ENCODE results near the gene CCDC90B.
"Not testable (repeated sequence)": the region's sequence is repeated elsewhere in the genome, so short reads cannot be mapped to it uniquely, and the experiment has no call there.

Gene CCDC90B

DNA sequence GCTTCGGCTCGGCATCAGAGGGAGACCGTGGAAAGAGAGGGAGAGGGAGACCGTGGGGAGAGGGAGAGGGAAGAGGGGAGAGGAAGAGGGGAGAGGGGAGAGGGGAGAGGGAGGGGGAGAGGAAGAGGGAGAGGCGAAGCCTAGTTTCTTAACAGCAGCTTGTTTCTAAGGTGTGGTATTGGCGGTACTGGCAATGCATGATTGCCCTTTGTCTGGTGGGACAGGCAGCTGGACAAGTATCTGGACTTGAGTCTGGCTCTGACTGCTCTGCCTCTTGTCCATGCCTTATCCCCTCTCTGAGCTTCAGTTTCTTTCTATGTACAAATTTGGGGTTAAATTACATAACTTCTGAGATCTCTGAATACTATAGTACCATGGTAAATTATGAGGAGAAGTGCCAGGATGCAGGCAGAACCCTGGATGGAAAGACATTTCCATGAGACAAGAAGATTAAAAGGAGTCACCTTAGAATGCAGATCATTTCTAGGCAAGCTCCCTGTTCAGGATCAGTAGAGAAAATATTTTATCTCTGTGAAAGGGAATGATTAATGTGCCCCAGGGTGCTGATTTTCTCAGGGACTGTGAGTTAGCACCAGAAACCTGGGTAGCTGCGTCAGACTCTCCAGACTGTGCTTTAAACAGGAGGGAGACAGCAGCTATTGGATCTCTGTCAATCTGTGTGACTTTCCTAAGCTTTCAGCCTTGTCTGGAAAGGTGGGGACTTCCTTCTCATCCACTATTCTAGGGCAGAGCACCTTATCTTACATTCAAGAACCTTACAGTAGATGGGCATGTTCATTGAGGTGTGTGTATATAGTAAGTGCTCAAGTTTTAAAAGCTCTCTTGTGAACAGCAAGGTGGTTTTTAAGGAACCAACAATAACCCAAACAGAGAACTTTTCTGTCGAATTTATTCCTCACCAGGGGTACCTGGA is 31.9 kb upstream of the CCDC90B start:
- DNase-seq (ENCODE audit: low read depth), result no peak
- TF ChIP-seq, protein P1, sequence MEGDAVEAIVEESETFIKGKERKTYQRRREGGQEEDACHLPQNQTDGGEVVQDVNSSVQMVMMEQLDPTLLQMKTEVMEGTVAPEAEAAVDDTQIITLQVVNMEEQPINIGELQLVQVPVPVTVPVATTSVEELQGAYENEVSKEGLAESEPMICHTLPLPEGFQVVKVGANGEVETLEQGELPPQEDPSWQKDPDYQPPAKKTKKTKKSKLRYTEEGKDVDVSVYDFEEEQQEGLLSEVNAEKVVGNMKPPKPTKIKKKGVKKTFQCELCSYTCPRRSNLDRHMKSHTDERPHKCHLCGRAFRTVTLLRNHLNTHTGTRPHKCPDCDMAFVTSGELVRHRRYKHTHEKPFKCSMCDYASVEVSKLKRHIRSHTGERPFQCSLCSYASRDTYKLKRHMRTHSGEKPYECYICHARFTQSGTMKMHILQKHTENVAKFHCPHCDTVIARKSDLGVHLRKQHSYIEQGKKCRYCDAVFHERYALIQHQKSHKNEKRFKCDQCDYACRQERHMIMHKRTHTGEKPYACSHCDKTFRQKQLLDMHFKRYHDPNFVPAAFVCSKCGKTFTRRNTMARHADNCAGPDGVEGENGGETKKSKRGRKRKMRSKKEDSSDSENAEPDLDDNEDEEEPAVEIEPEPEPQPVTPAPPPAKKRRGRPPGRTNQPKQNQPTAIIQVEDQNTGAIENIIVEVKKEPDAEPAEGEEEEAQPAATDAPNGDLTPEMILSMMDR (conservative IDR thresholded peaks at IDR 0.05; ENCODE audit: low read depth, low read length), result no peak
- no peak overlapping the region for H3K4me3 ChIP-seq (ENCODE audit: low read depth, low read length)

DNA sequence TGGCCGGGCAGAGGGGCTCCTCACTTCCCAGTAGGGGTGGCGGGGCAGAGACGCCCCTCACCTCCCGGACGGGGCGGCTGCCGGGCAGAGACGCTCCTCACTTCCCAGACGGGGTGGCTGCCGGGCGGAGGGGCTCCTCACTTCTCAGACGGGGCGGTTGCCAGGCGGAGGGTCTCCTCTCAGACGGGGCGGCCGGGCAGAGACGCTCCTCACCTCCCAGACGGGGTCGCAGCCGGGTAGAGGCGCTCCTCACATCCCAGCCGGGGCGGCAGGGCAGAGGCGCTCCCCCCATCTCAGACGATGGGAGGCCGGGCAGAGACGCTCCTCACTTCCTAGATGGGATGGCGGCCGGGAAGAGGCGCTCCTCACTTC is 30.7 kb upstream of the CCDC90B start:
- not testable (repeated sequence) for H3K4me3 ChIP-seq (ENCODE audit: low read depth, low read length); DNase-seq (ENCODE audit: low read depth)

DNA sequence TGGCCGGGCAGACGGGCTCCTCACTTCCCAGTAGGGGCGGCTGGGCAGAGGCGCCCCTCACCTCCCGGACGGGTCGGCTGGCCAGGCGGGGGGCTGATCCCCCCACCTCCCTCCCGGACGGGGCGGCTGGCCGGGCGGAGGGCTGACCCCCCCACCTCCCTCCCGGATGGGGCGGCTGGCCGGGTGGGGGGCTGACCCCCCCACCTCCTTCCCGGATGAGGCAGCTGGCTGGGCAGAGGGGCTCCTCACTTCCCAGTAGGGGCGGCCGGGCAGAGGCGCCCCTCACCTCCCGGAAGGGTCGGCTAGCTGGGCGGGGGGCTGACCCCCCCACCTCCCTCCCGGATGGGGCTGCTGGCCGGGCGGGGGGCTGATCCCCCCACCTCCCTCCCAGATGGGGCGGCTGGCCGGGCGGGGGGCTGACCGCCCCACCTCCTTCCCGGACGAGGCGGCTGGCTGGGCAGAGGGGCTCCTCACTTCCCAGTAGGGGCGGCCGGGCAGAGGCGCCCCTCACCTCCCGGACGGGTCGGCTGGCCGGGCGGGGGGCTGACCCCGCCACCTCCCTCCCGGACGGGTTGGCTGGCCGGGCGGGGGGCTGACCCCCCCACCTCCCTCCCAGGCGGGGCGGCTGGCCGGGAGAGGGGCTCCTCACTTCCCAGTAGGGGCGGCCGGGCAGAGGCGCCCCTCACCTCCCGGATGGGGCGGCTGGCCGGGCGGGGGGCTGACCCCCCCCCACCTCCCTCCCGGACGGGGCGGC is 30.2 kb upstream of the CCDC90B start:
- H3K4me3 ChIP-seq (ENCODE audit: low read depth, low read length); DNase-seq (ENCODE audit: low read depth): not testable (repeated sequence)

DNA sequence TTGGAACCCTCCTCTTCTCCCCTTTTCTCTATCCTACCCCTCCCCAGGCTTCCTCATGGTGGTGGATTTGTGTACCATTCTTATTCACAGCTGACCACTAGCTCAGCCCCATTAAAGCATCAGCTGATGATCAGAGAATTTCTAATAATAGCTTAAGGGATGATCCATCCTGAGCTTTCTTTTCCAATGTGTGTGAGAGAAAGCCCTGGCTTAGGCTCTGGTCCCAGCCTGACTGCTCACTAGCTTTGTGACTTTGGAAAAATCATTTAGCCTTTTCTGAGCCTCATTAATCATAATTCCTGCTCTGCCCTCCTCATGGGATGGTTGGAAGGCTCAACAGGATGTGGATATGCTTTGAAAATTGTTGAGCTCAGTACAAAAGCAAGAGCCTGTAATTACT is 26.3 kb upstream of the CCDC90B start:
- no peak for DNase-seq (ENCODE audit: low read depth)
- TF ChIP-seq, protein P1 (conservative IDR thresholded peaks at IDR 0.05; ENCODE audit: low read depth, low read length), result no peak

DNA sequence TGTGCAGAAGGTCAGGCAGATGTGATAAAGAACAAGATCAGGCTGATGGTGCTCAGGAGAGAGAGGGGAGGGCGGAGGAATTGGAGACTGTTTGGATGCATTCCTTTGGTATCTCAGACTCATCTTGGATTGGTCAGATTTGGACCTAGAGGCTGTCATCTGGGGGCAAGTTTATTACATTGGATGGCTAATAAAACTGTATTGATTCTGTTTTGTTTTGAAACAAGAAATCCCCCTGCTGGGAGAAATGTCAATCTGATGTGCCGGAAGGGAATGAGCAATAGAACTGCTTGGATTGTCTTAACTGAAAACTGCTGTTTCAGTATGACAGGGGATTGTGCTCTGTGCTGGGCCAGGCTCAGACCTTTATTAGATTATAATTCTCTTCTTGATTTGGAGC is 25.5 kb upstream of the CCDC90B start:
- no peak for DNase-seq (ENCODE audit: low read depth)
- H3K4me3 ChIP-seq (ENCODE audit: low read depth, low read length), result no peak overlapping the region
- TF ChIP-seq, protein P1 (conservative IDR thresholded peaks at IDR 0.05; ENCODE audit: low read depth, low read length), result no peak

More for the DNA sequence above, 26.3 kb upstream of the CCDC90B start:
- H3K4me3 ChIP-seq (ENCODE audit: low read depth, low read length), result no peak overlapping the region

DNA sequence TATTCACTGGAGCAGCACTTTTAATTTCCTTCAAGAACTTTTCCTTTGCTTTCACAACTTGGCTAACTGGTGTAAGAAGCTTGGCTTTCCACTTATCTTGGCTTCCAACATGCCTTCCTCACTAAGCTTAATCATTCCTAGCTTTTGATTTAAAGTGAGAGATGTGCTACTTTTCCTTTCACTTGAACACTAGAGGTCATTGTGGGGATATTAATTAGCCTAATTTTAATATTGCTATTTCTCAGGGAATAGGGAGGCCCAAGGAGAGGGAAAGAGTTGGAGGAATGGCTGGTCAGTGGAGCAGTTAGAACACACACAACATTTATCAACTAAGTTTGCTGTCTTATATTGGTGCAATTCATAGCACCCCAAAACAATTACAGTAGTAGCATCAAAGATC is 24.6 kb upstream of the CCDC90B start:
- TF ChIP-seq, protein P1 (conservative IDR thresholded peaks at IDR 0.05; ENCODE audit: low read depth, low read length), result no peak
- DNase-seq (ENCODE audit: low read depth), result no peak
- no peak overlapping the region for H3K4me3 ChIP-seq (ENCODE audit: low read depth, low read length)

DNA sequence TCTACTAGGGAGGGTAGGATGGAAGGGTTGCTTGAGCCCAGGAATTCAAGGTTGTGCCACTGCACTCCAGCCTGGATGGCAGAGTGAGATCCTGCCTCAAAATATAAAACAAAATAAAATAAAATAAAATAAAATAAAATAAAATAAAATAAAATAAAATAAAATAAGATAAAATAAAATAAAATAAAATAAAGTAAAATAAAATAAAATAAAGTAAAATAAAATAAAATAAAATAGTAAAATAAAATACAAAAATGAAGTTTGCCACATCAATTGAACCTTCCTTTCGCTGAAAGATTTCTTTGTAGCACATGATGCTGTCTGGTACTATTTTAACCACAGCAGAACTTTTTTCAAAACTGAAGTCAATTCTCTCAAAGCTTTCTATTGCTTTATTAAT is 22.4 kb upstream of the CCDC90B start:
- H3K4me3 ChIP-seq (ENCODE audit: low read depth, low read length); DNase-seq (ENCODE audit: low read depth): not testable (repeated sequence)

DNA sequence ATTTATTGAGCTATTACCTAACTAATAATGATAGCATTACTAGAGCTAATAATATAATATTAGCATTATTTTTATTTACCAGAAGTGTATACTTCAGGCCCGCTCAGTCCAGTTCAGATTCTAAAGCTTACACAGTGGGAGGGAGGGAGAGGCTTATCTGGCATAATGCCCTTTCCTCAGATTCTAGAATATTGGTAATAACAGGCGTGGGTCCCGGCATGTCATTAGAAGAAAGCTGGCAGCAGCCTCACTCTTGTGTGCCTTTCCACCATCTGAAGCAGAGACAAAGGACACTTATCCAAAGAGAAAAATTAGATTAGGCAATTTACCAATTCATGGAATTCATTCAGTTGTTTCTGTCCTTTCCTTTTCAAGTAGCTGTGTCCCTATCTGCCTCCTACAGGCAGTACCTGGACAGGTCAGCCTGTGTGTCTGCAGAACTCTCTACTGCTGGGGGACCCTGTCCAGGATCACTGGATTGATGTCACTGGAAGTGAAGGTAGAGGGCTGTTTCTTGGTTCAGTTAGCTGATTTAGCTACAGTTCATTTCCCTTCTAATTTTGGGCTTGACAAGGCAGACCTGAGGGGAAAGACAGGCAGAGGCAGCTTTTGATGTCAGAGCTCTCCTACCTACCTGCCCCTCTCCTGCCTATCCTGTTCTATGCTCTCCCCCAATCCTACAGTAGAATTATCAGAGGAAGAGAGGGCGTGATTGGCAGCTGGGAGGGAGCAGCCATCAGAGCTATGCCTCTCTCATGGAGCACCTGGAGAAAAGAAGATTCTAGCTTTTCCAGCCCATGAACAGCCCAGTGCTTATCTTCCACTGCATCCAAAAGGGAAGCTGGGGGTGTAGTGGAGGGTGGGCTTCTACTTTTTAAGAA is 20.3 kb upstream of the CCDC90B start:
- DNase-seq (ENCODE audit: low read depth), result no peak
- H3K4me3 ChIP-seq (ENCODE audit: low read depth, low read length), result no peak overlapping the region
- TF ChIP-seq, protein P1 (conservative IDR thresholded peaks at IDR 0.05; ENCODE audit: low read depth, low read length), result no peak

Data from choroid plexus epithelial cell (primary cell).